Suppressor macrophage treated with lipopolysaccharide for 1 hour (primary cell): ENCODE data around the gene CENPS.
"Not testable (repeated sequence)": the region's sequence is repeated elsewhere in the genome, so short reads cannot be mapped to it uniquely, and the experiment has no call there.

Experiments
- DNase-seq, 3 donors: peaks; one replicate each; pipeline ENCODE4 v3.0.0-alpha.2; 2020 to 2022

The CENPS gene

GRCh38 chr1:10456048-10456447 is 25.8 kb downstream of the CENPS start:
- DNase-seq = no peak

GRCh38 chr1:10456661-10457060 is 26.4 kb downstream of the CENPS start:
- no peak for DNase-seq

- DNase-seq = not testable (repeated sequence)
Measured at GRCh38 chr1:10457462-10457861, 27.2 kb downstream of the CENPS start.

GRCh38 chr1:10457875-10458274 is 27.6 kb downstream of the CENPS start:
- DNase-seq = no peak

- peak in 1 of 3 donors; percentile 10 for DNase-seq
Measured at GRCh38 chr1:10459184-10459583, 29.0 kb downstream of the CENPS start.

- no peak for DNase-seq
Measured at GRCh38 chr1:10467078-10467477, 36.8 kb downstream of the CENPS start.

- DNase-seq = no peak
Measured at GRCh38 chr1:10470043-10470442, 39.8 kb downstream of the CENPS start.

GRCh38 chr1:10471411-10472219 is 41.4 kb downstream of the CENPS start:
- peak in 1 of 3 donors; percentile 24 for DNase-seq

- DNase-seq = peak; percentile 95 to 97 (median 95)
Measured at GRCh38 chr1:10472220-10473144, 42.2 kb downstream of the CENPS start, which contains the start of gene DFFA. Gene DFFA, minus strand, starts transcription at chr1:10472529. Its CDS starts 71 bp downstream, at chr1:10472458.

GRCh38 chr1:10473145-10473765 is 43.0 kb downstream of the CENPS start:
- no peak for DNase-seq

GRCh38 chr1:10474309-10474612 is 44.0 kb downstream of the CENPS start:
- not testable (repeated sequence) for DNase-seq

- peak; percentile 87 to 94 (median 93) for DNase-seq
Measured at GRCh38 chr1:10474613-10475507, 44.6 kb downstream of the CENPS start, which contains the start of gene PEX14. Gene PEX14, plus strand, starts transcription at chr1:10474950. Its CDS starts 17 bp downstream, at chr1:10474967.

GRCh38 chr1:10475510-10475909 is 45.3 kb downstream of the CENPS start:
- DNase-seq = no peak

GRCh38 chr1:10479296-10479695 is 49.1 kb downstream of the CENPS start:
- DNase-seq = no peak

- no peak for DNase-seq
Measured at GRCh38 chr1:10480614-10481013, 50.4 kb downstream of the CENPS start.

- DNase-seq = peak; percentile 82 to 90 (median 86)
Measured at GRCh38 chr1:10484521-10484920, 54.3 kb downstream of the CENPS start.

GRCh38 chr1:10489291-10490055 is 59.2 kb downstream of the CENPS start:
- DNase-seq = no peak

- no peak for DNase-seq
Measured at GRCh38 chr1:10490286-10490970, 60.2 kb downstream of the CENPS start.
